Heart left ventricle (tissue), 16 donors: ENCODE results near the gene PYGM. TPM values are rescaled to one million over a fixed set of nuclear protein-coding genes. Genes with fewer than 3 reads are reported as not detected.

Experiments
- ATAC-seq, 4 donors: fragments of 200-7000 bp; cut with Tn5 transposase; one replicate each; pipeline ENCODE4 v1.9.1; 2020 to 2022; ENCODE audit warnings: moderate library complexity in 4 of 4, mild to moderate bottlenecking in 3 of 4, moderate number of reproducible peaks in 1 of 4
- DNase-seq, 5 donors: peaks; one replicate each; pipeline ENCODE4 v3.0.0-alpha.2; 2020
- H3K27ac ChIP-seq, 12 donors: fragments of 200-600 bp; sonication (generic) in 4 of 12; one replicate each; pipeline versions ENCODE4 v1.5.0 to v1.8.0; 2016 to 2022; ENCODE audit warnings: mild to moderate bottlenecking in 2 of 12
- H3K27me3 ChIP-seq, 9 donors: fragments of 200-600 bp; sonication (generic) in 2 of 9; one replicate each; pipeline versions ENCODE4 v1.5.1 to v1.8.0; 2016 to 2022; ENCODE audit warnings: mild to moderate bottlenecking in 3 of 9
- H3K36me3 ChIP-seq, 9 donors: fragments of 200-600 bp; sonication (generic) in 2 of 9; one replicate each; pipeline versions ENCODE4 v1.5.0 to v1.8.0; 2018 to 2022; ENCODE audit warnings: mild to moderate bottlenecking in 2 of 9
- H3K4me1 ChIP-seq, 12 donors: fragments of 200-600 bp; sonication (generic) in 4 of 12; one replicate each; pipeline versions ENCODE4 v1.5.0 to v1.8.0; 2016 to 2022; ENCODE audit warnings: mild to moderate bottlenecking in 3 of 12
- H3K4me3 ChIP-seq, 12 donors: fragments of 200-600 bp; sonication (generic) in 4 of 12; one replicate each; pipeline versions ENCODE4 v1.5.0 to v1.8.0; 2017 to 2022; ENCODE audit warnings: mild to moderate bottlenecking in 9 of 12, moderate library complexity in 4 of 12
- H3K9me3 ChIP-seq, 12 donors: fragments of 200-600 bp; sonication (generic) in 4 of 12; one replicate each; pipeline versions ENCODE4 v1.5.0 to v1.8.0; 2016 to 2022; ENCODE audit warnings: mild to moderate bottlenecking in 1 of 12
- CTCF ChIP-seq, 12 donors: fragments of 200-600 bp; sonication (generic) in 4 of 12; IDR thresholded peaks; one replicate each; pipeline versions ENCODE4 v1.5.0 to v1.8.0; 2018 to 2022; ENCODE audit warnings: antibody characterized with exemption in 12 of 12, mild to moderate bottlenecking in 5 of 12
- POLR2A ChIP-seq, 2 donors: fragments of 450-650 bp; IDR thresholded peaks; one replicate each; pipeline ENCODE4 v1.6.1; 2017; ENCODE audit warnings: antibody characterized with exemption in 2 of 2, mild to moderate bottlenecking in 2 of 2, moderate library complexity in 2 of 2
- WGBS, 4 donors: extraction: QIAGEN DNeasy Blood & Tissue Kit in 2 of 4; methylation state at CpG; one replicate each; pipeline versions ENCODE4 v1.1.5 to v1.1.7; 2013 to 2018; 5-methylcytosine and 5-hydroxymethylcytosine counted together
- intact Hi-C, 10 donors: fragments of 100-400 bp; cut with DNase I; formaldehyde crosslinking; loops; one replicate each; pipeline versions ENCODE4 v1.11.1 to v1.14.2; 2022
- polyA plus RNA-seq, 2 donors: library from polyadenylated mRNA; stranded (reverse); fragments of 200-250 nt; gene quantifications; one replicate each; pipeline ENCODE4 v1.2.3, GENCODE V29; 2013
- total RNA-seq, 9 donors: library from RNA; depleted of rRNA in 2 of 9; stranded (reverse); fragments of >200 nt in 2 of 9; fragmentation: NEBNext Ultra II Directional in 3 of 9; extraction: Animal tissue kit (Norgen Biotek cat#: 25700) in 3 of 9; gene quantifications; one replicate each; pipeline versions ENCODE4 v1.1.0 to v1.2.4, GENCODE V29; 2016 to 2023
- donor health status: ischemic (EF 13 %, LVEDD 7.1; RV severe dilation, severe dysfunction).
- donor health status: healthy with polysubstance abuse.
- donor health status: DM: no; HTN: yes; CAD: no.
- donor health status: DM: no; HTN: no; CAD: no.
- donor health status: ischemic (EF 25% LVEDD 6.9; RV normal size, moderate dysfunction).
- donor health status: ischemic (EF 25% LVEDD 5.7; RV mildly dilated, moderate dysfunction).
- donor health status: healthy.
- donor health status: DM: yes; HTN: yes; CAD: no.
- donor health status: ischemic (EF 35%, LVEDD 5.7; RV mildly dilated, moderate dysfunction).
- donor health status: nonischemic (EF 11% LVEDD 7.7; RV severe dilation, severe dysfunction).
- donor health status: DM: yes; HTN: yes; CAD: no.
- donor health status: PGD.
- donor health status: ischemic (EF 29% LVEDD 5.4; RV normal size, mild dysfunction).
- donor health status: nonischemic (EF 23%, LVEDD 6.1; RV moderate dilation, normal function).

PYGM gene
- total and polyA plus RNA-seq, 11 donors: 10.3 to 167 (median 80.2) TPM

- Histone ChIP-seq H3K27ac (peak within 1 kb of the TSS in 7 of 12 donors; percentile 44 to 79 (median 69)), H3K27me3 (peaks cover 0 to 41% (median 20%) of the 10 kb centered on the region in 9 donors), H3K36me3 (peaks cover 0 to 7% (median 0%) of the 10 kb centered on the region in 9 donors), H3K9me3 (no peaks in the 10 kb centered on the region), H3K4me3 (peak within 1 kb of the TSS; percentile 27 to 90 (median 84)), H3K4me1 (peaks cover 0 to 9% (median 2%) of the 10 kb centered on the region in 12 donors)
- 2 to 4% (median 3%) methylated on average over 23 to 66 of the region's 66 CpGs for WGBS, 4 donors
- peak; percentile 85 to 93 (median 88) for DNase-seq
- no peak for TF ChIP-seq POLR2A (IDR thresholded peaks at IDR 0.05)
- peak; percentile 92 to 100 (median 97) for TF ChIP-seq CTCF (IDR thresholded peaks at IDR 0.05)
- peak; percentile 93 to 98 (median 97) for ATAC-seq
- intact Hi-C loops: loop anchor here in 7 of 10 donors (1.0 to 10.0 kb wide), 7 partner anchors 35 to 279 kb away; no protein-coding TSS in a partner anchor
Observed at GRCh38 chr11:64723117-64723906, 36.5 kb downstream of the PYGM start, which contains the start of gene NRXN2. Gene NRXN2, minus strand, starts transcription at chr11:64723197. Its CDS starts 9,498 bp downstream, at chr11:64713699.

- no peak for TF ChIP-seq POLR2A (IDR thresholded peaks at IDR 0.05)
- TF ChIP-seq CTCF (IDR thresholded peaks at IDR 0.05): no peak
- Histone ChIP-seq H3K4me1 (peaks cover 0 to 9% (median 2%) of the 10 kb centered on the region in 12 donors), H3K36me3 (peaks cover 0 to under 1% (median 0%) of the 10 kb centered on the region in 9 donors), H3K27ac (no peak overlapping the region), H3K9me3 (no peaks in the 10 kb centered on the region), H3K27me3 (peaks cover 0 to 50% (median 28%) of the 10 kb centered on the region in 9 donors), H3K4me3 (no peak overlapping the region)
- ATAC-seq (no peak), DNase-seq (peak in 1 of 5 donors; percentile 46)
- intact Hi-C loops: loop anchor here in 7 of 10 donors (1.0 to 10.0 kb wide), 7 partner anchors 34 to 278 kb away; no protein-coding TSS in a partner anchor
- WGBS, 4 donors: 10 to 13% (median 11%) methylated on average over 22 to 36 of the region's 36 CpGs
Observed at GRCh38 chr11:64722141-64723065, 37.4 kb downstream of the PYGM start.

- 58 to 66% (median 60%) methylated on average over 3 of the region's 3 CpGs for whole genome bisulfite sequencing, 4 donors
- no peak for ATAC-seq
- H3K27me3 ChIP-seq: peaks cover 6 to 61% (median 38%) of the 10 kb centered on the region in 9 donors
- H3K9me3 ChIP-seq: no peaks in the 10 kb centered on the region
- peaks cover 0 to 9% (median 2%) of the 10 kb centered on the region in 12 donors for H3K4me1 ChIP-seq
- no peak for DNase-seq
- intact Hi-C loops: loop anchor here in 6 of 10 donors (5.0 to 10.0 kb wide), 5 partner anchors 34 to 277 kb away; no protein-coding TSS in a partner anchor
- no peak overlapping the region for H3K27ac ChIP-seq
- TF ChIP-seq CTCF (IDR thresholded peaks at IDR 0.05) (no peak), POLR2A (IDR thresholded peaks at IDR 0.05) (no peak)
- H3K4me3 ChIP-seq: no peak overlapping the region
- H3K36me3 ChIP-seq: no peaks in the 10 kb centered on the region
Observed at GRCh38 chr11:64721359-64721699, 38.4 kb downstream of the PYGM start.
